ENCODE measurements around the gene GREB1.

The GREB1 gene

DNA sequence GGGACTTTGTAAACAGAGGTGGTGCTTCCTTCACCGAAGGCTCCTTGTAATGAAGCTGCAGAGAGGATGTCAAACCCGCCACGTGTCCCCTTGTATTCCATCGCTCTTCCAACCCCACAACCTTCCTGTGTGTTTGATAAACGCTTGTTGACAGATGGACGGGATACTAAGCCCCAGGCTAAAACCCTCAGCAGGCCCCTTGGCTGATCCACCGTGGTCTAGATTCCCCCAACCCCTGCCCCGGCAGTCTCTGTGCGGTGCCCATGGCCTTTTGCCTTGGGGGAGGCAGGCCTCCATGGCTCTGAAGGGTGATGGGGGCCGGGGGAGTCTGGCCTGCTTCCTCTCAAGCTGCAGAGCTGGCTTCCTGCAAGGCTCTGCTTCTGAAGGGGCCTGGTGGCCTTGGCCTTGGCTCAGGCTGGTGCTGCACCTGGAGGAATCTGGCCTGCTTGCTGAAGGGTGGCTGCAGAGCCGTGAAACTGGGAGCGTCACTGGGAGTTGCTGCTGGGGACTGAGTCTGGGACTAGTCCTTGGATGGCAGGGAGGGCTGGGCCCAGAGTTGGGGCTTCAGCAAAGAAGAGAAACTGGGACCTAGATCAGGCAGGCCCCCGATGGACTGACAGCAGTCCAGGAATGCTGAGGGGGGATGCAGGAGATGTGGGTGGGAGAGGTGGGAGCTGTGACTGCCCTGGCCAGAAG is 145.8 kb downstream of the GREB1 start:
- Histone ChIP-seq H3K27ac (ENCODE audit: low read depth, low read length, severe bottlenecking) (no peak overlapping the region), H3K36me3 (ENCODE audit: control insufficient read depth, insufficient read depth, low read length) (no peaks in the 10 kb centered on the region), H3K9me3 (ENCODE audit: control insufficient read depth, low read length) (no peaks in the 10 kb centered on the region), H3K4me1 (ENCODE audit: control insufficient read depth, insufficient read depth, low read length, poor library complexity, severe bottlenecking) (no peaks in the 10 kb centered on the region), H3K4me3 (ENCODE audit: extremely low read depth, insufficient read depth, low read length, poor library complexity, severe bottlenecking) (no peak overlapping the region)
- WGBS, 2 experiments (ENCODE audit: insufficient coverage in 2 of 2), result 84 to 85% methylated on average over 10 to 13 of the region's 13 CpGs

DNA sequence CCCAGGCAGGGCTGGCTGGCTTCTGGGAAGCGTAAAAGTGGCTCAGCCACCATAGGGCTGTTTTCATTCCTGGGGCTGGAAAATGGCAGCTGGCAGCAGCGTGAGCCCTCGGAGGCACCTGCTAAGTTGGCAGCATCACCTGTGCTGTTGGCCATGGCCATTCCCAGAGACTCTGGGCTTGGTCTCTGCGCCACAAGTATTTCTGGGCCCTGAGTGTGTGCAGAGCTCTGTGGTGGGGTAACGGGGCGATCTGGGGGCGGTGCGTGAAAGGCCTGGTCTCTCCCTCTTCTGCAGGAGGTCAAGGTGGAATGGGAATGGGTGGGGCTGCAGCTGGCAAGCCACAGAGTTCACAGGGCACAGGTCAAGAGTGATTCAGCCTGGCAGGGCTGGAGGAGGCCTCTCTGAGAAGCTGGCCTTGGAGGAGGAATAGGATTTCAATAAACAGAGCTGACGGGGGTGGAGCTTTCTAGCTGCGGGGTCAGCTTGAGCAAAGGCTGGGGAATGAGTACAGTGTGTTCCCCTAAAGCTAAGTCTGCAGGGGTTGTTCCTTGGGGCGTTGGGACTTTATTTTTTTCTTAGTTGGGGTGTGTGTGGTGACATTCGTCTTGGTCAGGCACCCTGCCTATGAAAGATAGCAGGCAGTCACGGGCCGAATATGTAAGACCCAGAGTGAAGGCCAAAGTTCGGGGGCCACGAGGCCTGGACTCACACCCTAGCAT is 146.5 kb downstream of the GREB1 start:
- WGBS, 2 experiments (ENCODE audit: insufficient coverage in 2 of 2), result 87 to 94% methylated on average over 5 to 11 of the region's 16 CpGs
- Histone ChIP-seq H3K9me3 (ENCODE audit: control insufficient read depth, low read length) (no peaks in the 10 kb centered on the region), H3K4me1 (ENCODE audit: control insufficient read depth, insufficient read depth, low read length, poor library complexity, severe bottlenecking) (no peaks in the 10 kb centered on the region), H3K4me3 (ENCODE audit: extremely low read depth, insufficient read depth, low read length, poor library complexity, severe bottlenecking) (no peak overlapping the region), H3K27ac (ENCODE audit: low read depth, low read length, severe bottlenecking) (no peak overlapping the region), H3K36me3 (ENCODE audit: control insufficient read depth, insufficient read depth, low read length) (no peaks in the 10 kb centered on the region)

DNA sequence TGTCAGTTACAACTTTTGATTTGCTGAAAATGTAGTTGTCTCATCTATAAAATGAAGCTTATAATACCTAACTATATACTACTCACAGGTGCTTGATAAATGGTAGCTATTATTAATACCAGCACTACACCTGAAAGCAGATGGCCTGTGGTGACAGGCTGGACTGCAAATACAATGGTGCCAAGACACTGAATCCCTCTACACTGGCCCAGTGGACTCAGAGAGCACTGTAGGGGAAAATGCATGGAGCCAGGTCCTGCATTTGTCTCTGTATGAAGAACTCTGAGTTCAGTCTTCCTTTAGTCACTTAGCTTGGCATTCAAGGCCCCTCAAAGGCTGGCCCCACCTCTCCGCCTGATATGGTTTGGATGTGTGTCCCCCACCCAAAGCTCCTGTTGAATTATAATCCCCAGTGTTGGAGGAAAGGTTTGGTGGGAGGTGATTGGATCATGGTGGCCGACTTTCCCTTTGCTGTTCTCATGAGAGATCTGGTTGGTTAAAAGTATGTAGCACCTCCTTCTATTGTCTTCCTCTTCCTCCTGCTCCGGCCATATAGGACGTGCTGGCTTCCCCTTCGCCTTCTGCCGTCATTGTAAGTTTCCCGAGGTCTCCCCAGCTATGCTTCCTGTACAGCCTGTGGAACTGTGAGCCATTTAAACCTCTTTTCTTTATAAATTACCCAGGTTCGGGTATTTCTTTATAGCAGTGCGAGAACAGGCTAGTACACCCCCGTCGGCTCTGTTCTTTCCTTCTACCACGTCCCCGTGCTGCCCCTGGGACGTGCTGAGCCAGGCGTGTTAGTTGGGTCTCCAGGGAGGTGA is 147.3 kb downstream of the GREB1 start:
- Histone ChIP-seq H3K9me3 (ENCODE audit: control insufficient read depth, low read length) (no peaks in the 10 kb centered on the region), H3K4me1 (ENCODE audit: control insufficient read depth, insufficient read depth, low read length, poor library complexity, severe bottlenecking) (no peaks in the 10 kb centered on the region), H3K36me3 (ENCODE audit: control insufficient read depth, insufficient read depth, low read length) (no peaks in the 10 kb centered on the region), H3K27ac (ENCODE audit: low read depth, low read length, severe bottlenecking) (no peak overlapping the region), H3K4me3 (ENCODE audit: extremely low read depth, insufficient read depth, low read length, poor library complexity, severe bottlenecking) (no peak overlapping the region)
- 91 to 95% methylated on average over 10 to 13 of the region's 15 CpGs for WGBS, 2 experiments (ENCODE audit: insufficient coverage in 2 of 2)

DNA sequence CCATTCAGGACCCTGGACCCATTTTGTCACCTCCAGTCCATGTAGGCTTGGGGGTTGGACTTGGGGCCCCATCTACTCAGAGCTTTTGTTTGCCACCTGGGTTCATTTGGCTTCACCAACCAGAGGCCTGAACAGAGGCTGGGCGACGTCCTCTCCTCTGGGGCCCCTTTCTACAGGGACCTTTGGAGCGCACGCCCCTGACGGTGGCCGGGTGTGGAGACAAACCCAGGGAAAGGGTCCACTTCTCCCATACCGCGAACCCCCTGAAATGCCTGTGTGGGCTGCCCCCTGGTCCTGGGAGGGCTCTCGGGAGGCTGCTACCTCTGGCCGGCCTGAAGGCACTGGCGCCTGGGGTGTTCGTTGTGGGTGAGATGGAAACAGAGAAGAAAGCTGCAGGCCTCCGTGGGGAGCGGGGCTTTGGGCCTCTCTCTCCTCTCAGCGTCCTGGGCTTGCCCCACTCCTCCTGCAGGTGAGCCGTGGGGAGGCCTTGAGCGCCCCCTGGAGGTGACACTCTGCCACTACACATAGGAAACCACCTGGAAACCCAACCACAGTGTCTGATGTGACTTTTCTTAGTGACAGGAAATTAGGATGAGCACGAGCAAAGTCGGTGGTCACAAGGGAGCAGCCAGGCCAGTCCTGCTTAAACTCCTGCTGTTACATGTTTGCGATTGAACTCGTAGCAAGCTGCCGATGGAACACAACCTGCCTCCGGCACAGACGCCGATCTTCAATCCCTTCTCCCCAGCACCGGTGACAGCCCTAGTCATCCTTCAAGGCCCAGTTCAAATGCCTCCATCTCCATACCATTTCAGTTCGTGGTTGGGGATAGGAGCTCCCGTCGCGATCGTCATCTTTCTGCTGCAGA is 148.1 kb downstream of the GREB1 start:
- Histone ChIP-seq H3K9me3 (ENCODE audit: control insufficient read depth, low read length) (no peaks in the 10 kb centered on the region), H3K4me1 (ENCODE audit: control insufficient read depth, insufficient read depth, low read length, poor library complexity, severe bottlenecking) (no peaks in the 10 kb centered on the region), H3K4me3 (ENCODE audit: extremely low read depth, insufficient read depth, low read length, poor library complexity, severe bottlenecking) (no peak overlapping the region), H3K27ac (ENCODE audit: low read depth, low read length, severe bottlenecking) (no peak overlapping the region), H3K36me3 (ENCODE audit: control insufficient read depth, insufficient read depth, low read length) (no peaks in the 10 kb centered on the region)
- WGBS, 2 experiments (ENCODE audit: insufficient coverage in 2 of 2), result 70 to 74% methylated on average over 23 to 24 of the region's 31 CpGs

DNA sequence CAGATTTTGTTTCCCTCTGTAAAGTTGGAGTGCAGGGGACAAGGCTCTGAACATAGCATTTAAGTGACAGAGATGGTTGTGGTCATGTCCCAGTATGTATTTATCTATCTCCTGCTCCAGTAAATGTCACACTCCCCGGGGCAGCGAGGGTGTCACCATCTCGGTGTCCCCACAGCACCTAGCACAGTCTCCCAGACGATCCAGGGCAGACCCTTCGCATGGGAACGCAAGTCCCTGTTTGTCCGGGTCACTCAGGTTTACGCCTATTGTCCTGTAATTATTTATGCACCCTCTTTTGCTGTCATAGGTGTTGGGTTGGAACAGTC is 148.7 kb downstream of the GREB1 start:
- Histone ChIP-seq H3K4me1 (ENCODE audit: control insufficient read depth, insufficient read depth, low read length, poor library complexity, severe bottlenecking) (no peaks in the 10 kb centered on the region), H3K4me3 (ENCODE audit: extremely low read depth, insufficient read depth, low read length, poor library complexity, severe bottlenecking) (no peak overlapping the region), H3K27ac (ENCODE audit: low read depth, low read length, severe bottlenecking) (no peak overlapping the region), H3K9me3 (ENCODE audit: control insufficient read depth, low read length) (no peaks in the 10 kb centered on the region), H3K36me3 (ENCODE audit: control insufficient read depth, insufficient read depth, low read length) (no peaks in the 10 kb centered on the region)
- whole genome bisulfite sequencing, 2 experiments (ENCODE audit: insufficient coverage in 2 of 2), result 76 to 90% methylated on average over 7 of the region's 8 CpGs

DNA sequence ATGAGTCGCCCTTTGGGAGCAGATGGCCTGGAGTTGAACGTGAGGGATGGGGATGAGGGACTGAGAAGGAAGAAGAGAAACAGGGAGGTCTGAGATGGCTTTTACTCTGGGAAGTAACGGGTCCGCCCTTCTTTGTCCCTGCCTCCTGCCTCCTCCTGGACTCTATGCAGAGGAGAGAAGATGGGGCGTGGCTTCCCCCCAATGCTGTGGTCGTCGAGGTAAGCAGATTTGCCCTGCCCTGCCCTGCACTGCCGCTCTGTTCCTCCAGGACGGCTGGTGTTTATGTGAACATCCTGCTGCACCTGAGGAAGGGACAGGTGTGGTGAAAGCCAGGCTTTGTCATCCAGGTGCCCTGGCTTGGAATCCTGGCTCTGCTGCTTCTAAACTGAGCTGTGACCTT is 149.6 kb downstream of the GREB1 start:
- 47 to 53% methylated on average over 7 to 9 of the region's 9 CpGs for WGBS, 2 experiments (ENCODE audit: insufficient coverage in 2 of 2)
- H3K4me1 ChIP-seq (ENCODE audit: control insufficient read depth, insufficient read depth, low read length, poor library complexity, severe bottlenecking), result no peaks in the 10 kb centered on the region
- H3K4me3 ChIP-seq (ENCODE audit: extremely low read depth, insufficient read depth, low read length, poor library complexity, severe bottlenecking), result no peak overlapping the region
- no peak overlapping the region for H3K27ac ChIP-seq (ENCODE audit: low read depth, low read length, severe bottlenecking)
- no peaks in the 10 kb centered on the region for H3K9me3 ChIP-seq (ENCODE audit: control insufficient read depth, low read length)
- no peaks in the 10 kb centered on the region for H3K36me3 ChIP-seq (ENCODE audit: control insufficient read depth, insufficient read depth, low read length)

DNA sequence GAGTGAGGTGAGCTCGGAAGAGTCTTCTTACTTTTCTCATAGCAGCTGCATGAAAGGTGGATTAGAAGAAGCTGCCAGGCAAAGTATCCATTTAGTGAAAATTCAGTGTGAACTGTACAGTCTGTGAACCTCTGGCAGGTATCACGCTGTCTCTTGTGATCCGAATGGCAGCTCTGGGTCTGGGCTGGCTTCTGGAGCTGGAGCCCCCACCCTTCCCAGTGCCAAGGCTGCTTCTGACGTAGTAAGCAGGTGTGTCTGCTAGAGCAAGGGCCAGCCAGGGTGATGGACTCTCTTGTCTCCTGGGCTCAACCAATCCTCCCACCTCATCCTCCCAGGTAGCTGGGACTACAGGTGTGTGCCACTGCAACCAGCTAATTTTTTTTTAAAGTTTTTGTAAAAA is 150.1 kb downstream of the GREB1 start:
- Histone ChIP-seq H3K4me3 (ENCODE audit: extremely low read depth, insufficient read depth, low read length, poor library complexity, severe bottlenecking) (no peak overlapping the region), H3K4me1 (ENCODE audit: control insufficient read depth, insufficient read depth, low read length, poor library complexity, severe bottlenecking) (peaks cover 4% of the 10 kb centered on the region)
- WGBS, 2 experiments (ENCODE audit: insufficient coverage in 2 of 2), result 80 to 100% methylated on average over 2 to 3 of the region's 4 CpGs

DNA sequence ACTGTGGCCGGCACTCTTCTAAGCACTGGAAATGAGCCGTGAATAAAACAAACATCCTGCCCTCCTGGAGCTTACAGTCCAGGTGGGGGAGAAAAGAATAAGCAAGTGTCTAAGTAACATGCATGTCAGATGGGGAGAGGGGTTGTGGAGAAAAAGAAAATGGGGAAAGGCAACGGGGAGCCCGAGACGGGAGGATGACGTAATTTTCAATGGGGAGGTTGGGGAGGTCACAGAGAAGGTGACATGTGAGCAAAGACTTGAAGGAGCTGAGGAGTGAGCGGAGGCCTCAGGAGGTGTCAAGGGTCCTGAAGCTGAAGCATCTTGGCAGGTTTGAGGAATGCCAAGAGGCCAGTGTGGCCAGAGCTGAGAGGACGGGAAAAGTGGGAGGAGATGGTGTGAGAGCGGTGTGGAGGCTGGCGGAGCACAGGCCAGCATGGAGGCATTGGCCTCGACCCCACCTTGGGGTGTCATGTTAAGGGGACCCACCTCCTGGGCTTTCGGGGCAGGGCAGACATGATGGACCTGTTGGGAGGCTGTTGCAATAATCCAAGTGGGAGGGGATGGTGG is 151.1 kb downstream of the GREB1 start:
- 92 to 94% methylated on average over 11 to 12 of the region's 12 CpGs for WGBS, 2 experiments (ENCODE audit: insufficient coverage in 2 of 2)
- Histone ChIP-seq H3K27ac (ENCODE audit: low read depth, low read length, severe bottlenecking) (no peak overlapping the region), H3K4me3 (ENCODE audit: extremely low read depth, insufficient read depth, low read length, poor library complexity, severe bottlenecking) (no peak overlapping the region), H3K36me3 (ENCODE audit: control insufficient read depth, insufficient read depth, low read length) (no peaks in the 10 kb centered on the region), H3K9me3 (ENCODE audit: control insufficient read depth, low read length) (no peaks in the 10 kb centered on the region), H3K4me1 (ENCODE audit: control insufficient read depth, insufficient read depth, low read length, poor library complexity, severe bottlenecking) (peaks cover 4% of the 10 kb centered on the region)

More for the DNA sequence above, 150.1 kb downstream of the GREB1 start:
- H3K36me3 ChIP-seq (ENCODE audit: control insufficient read depth, insufficient read depth, low read length), result no peaks in the 10 kb centered on the region
- no peaks in the 10 kb centered on the region for H3K9me3 ChIP-seq (ENCODE audit: control insufficient read depth, low read length)
- no peak overlapping the region for H3K27ac ChIP-seq (ENCODE audit: low read depth, low read length, severe bottlenecking)

DNA sequence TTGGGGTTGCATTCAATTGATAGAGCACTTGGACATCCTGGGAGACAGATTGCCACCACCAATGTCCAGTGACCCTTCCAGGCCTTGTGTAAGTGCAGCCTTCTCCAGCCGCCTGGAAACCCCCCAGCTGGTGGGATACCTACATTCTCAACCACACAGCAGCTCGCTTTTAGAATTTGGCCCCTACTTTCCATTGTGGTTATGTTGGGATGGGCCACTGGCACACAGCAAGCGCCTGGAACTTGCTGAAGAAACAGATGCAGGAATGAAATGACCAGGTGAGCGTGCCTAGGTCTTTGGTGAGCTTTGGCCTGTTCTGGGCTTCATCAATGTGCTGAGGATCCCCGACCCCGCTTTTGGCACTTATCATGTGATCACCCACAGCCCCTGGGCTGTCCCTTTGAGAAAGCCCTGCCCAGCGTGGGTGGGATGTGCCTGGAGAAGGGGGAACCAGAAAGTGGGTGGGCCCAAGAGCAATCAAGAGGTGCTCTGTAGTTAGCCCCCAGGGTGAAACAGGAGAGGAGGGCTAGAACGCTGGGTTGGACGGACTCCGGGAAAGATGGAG is 152.1 kb downstream of the GREB1 start:
- whole genome bisulfite sequencing, 2 experiments (ENCODE audit: insufficient coverage in 2 of 2), result 84 to 94% methylated on average over 6 to 8 of the region's 10 CpGs

DNA sequence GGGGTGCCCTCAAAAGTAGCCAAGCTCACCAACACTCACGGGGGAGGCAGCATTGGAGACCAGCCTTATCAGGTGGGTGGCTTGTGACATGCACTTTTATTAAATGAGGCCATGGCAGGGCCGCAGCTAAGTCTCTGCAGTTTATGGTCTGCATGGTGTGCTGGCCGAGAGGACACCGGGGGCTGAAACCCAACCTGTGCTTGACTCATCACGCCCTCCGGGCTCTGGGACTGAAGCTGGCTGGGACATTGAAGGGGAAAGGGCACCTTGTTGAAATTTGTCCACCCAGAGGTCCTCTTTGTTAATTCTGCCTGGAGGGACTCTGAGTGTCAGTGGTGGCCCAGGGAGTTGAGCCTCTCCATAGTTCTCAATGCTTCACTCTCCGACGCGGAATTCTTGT is 153.9 kb downstream of the GREB1 start:
- Histone ChIP-seq H3K27ac (ENCODE audit: low read depth, low read length, severe bottlenecking) (no peak overlapping the region), H3K36me3 (ENCODE audit: control insufficient read depth, insufficient read depth, low read length) (no peaks in the 10 kb centered on the region), H3K4me3 (ENCODE audit: extremely low read depth, insufficient read depth, low read length, poor library complexity, severe bottlenecking) (no peak overlapping the region), H3K4me1 (ENCODE audit: control insufficient read depth, insufficient read depth, low read length, poor library complexity, severe bottlenecking) (peaks cover 4% of the 10 kb centered on the region), H3K9me3 (ENCODE audit: control insufficient read depth, low read length) (no peaks in the 10 kb centered on the region)
- 89 to 95% methylated on average over 5 to 6 of the region's 9 CpGs for WGBS, 2 experiments (ENCODE audit: insufficient coverage in 2 of 2)

More for the DNA sequence above, 152.1 kb downstream of the GREB1 start:
- Histone ChIP-seq H3K4me3 (ENCODE audit: extremely low read depth, insufficient read depth, low read length, poor library complexity, severe bottlenecking) (no peak overlapping the region), H3K9me3 (ENCODE audit: control insufficient read depth, low read length) (no peaks in the 10 kb centered on the region), H3K27ac (ENCODE audit: low read depth, low read length, severe bottlenecking) (no peak overlapping the region), H3K4me1 (ENCODE audit: control insufficient read depth, insufficient read depth, low read length, poor library complexity, severe bottlenecking) (peaks cover 4% of the 10 kb centered on the region), H3K36me3 (ENCODE audit: control insufficient read depth, insufficient read depth, low read length) (no peaks in the 10 kb centered on the region)

Data from mesodermal cell (in vitro differentiated cells).